Skeletal muscle satellite cell (primary cell): ENCODE measurements around the gene ANKS1A. TPM values are rescaled to one million over a fixed set of nuclear protein-coding genes. Genes with fewer than 3 reads are reported as not detected.

Experiments used
- H3K27me3 ChIP-seq: 2 replicates; pipeline ENCODE4 v1.7.0; 2013; ENCODE audit warnings: low read length; ENCODE audit not compliant: control insufficient read depth, insufficient read depth
- H3K36me3 ChIP-seq: 2 replicates; pipeline ENCODE4 v1.7.0; 2013; ENCODE audit warnings: mild to moderate bottlenecking, control low read depth, low read length; ENCODE audit not compliant: insufficient read depth
- H3K4me1 ChIP-seq: 2 replicates; pipeline ENCODE4 v1.7.0; 2013; ENCODE audit warnings: low read length; ENCODE audit not compliant: control insufficient read depth, insufficient read depth
- H3K4me2 ChIP-seq: 2 replicates; pipeline ENCODE4 v1.7.0; 2013; ENCODE audit warnings: mild to moderate bottlenecking, low read length
- H3K4me3 ChIP-seq: 2 replicates; pipeline ENCODE4 v1.7.0; 2013; ENCODE audit warnings: low read length
- H3K9ac ChIP-seq: 2 replicates; pipeline ENCODE4 v1.7.0; 2013; ENCODE audit warnings: mild to moderate bottlenecking, low read depth, low read length, moderate library complexity
- H3K9me3 ChIP-seq: replicated peaks from 2 replicates; pipeline ENCODE4 v1.7.0; 2013; ENCODE audit warnings: mild to moderate bottlenecking, control low read depth, low read length
- small RNA-seq: library from RNA; depleted of rRNA; stranded (forward); fragments of <200 nt; gene quantifications from one replicate; pipeline ENCODE3, GENCODE V24; 2012

The ANKS1A gene

GRCh38 chr6:35139470-35139869, 250.4 kb downstream of the ANKS1A start:
- no peaks in the 10 kb centered on the region for H3K9me3 ChIP-seq
- H3K4me2 ChIP-seq = no peak overlapping the region
- no peaks in the 10 kb centered on the region for H3K27me3 ChIP-seq
- H3K4me3 ChIP-seq = no peak overlapping the region
- no peaks in the 10 kb centered on the region for H3K36me3 ChIP-seq
- no peak overlapping the region for H3K9ac ChIP-seq
- peaks cover 10% of the 10 kb centered on the region for H3K4me1 ChIP-seq

- Histone ChIP-seq H3K27me3 (no peaks in the 10 kb centered on the region), H3K36me3 (no peaks in the 10 kb centered on the region), H3K9ac (no peak overlapping the region), H3K4me1 (peaks cover 10% of the 10 kb centered on the region), H3K9me3 (no peaks in the 10 kb centered on the region), H3K4me2 (no peak overlapping the region), H3K4me3 (no peak overlapping the region)
Measured at GRCh38 chr6:35139924-35140638, 251.0 kb downstream of the ANKS1A start.

GRCh38 chr6:35140639-35141006, 251.6 kb downstream of the ANKS1A start:
- no peaks in the 10 kb centered on the region for H3K27me3 ChIP-seq
- H3K4me3 ChIP-seq = no peak overlapping the region
- no peak overlapping the region for H3K9ac ChIP-seq
- peaks cover 10% of the 10 kb centered on the region for H3K4me1 ChIP-seq
- no peak overlapping the region for H3K4me2 ChIP-seq
- no peaks in the 10 kb centered on the region for H3K9me3 ChIP-seq
- no peaks in the 10 kb centered on the region for H3K36me3 ChIP-seq

Small RNA genes within 50 kb of the gene (small RNA-seq; reads per million reads assigned to genes)
- gene AL138721.1 = not detected
